Forelimb muscle (tissue), 1 donor: ENCODE data around the gene TLR2. TPM values are rescaled to one million over a fixed set of nuclear protein-coding genes. Genes with fewer than 3 reads are reported as not detected.

Experiments used
- DNase-seq: peaks from one replicate; pipeline ENCODE4 v3.0.0-alpha.2; 2013; ENCODE audit warnings: low read depth
- polyA plus RNA-seq: library from polyadenylated mRNA; unstranded; fragments of 120-200 nt; gene quantifications from one replicate; pipeline ENCODE4 v1.2.1, GENCODE V29; 2013; ENCODE audit not compliant: insufficient read length

Gene TLR2, protein sequence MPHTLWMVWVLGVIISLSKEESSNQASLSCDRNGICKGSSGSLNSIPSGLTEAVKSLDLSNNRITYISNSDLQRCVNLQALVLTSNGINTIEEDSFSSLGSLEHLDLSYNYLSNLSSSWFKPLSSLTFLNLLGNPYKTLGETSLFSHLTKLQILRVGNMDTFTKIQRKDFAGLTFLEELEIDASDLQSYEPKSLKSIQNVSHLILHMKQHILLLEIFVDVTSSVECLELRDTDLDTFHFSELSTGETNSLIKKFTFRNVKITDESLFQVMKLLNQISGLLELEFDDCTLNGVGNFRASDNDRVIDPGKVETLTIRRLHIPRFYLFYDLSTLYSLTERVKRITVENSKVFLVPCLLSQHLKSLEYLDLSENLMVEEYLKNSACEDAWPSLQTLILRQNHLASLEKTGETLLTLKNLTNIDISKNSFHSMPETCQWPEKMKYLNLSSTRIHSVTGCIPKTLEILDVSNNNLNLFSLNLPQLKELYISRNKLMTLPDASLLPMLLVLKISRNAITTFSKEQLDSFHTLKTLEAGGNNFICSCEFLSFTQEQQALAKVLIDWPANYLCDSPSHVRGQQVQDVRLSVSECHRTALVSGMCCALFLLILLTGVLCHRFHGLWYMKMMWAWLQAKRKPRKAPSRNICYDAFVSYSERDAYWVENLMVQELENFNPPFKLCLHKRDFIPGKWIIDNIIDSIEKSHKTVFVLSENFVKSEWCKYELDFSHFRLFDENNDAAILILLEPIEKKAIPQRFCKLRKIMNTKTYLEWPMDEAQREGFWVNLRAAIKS
- polyA plus RNA-seq = 2.2 TPM

DNA sequence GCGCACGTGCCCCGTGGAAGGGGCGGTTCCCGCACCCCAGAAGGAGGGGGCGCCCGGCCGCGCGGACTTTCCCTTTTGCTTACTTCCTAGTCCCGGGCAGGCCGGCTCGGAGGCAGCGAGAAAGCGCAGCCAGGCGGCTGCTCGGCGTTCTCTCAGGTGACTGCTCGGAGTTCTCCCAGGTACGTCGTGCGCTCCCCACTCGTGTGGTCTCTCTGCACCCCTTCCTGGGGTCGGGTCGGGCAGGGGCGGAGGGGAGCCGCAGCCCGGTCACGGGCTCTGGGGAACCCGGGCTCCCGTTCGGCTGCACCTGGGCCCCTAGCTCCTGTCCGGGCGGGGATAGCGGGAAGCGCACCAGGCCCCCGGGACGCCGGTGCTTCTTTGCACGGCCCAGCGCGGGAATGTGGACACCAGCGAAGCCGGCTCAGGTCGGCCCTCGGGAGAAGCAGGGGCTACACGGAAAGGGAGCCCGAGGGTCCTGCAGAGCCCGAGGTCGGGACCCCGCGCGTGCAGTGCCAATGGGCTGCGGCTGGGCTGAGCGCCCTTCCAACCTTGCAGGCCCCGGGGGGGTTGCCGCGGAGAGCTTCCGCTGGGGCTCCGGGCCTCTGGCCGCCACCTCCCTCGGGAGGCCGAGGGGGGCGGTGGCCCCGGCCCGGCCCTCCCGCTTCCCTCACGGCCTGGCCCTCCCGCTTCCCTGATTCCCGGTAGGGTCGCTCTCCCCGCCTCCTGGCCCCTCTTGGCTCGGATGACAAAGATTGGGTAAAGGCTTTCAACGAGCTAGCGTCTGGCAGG is at the start of gene TLR2:
Gene TLR2, plus strand, starts transcription at position 99 of the 789 bp plus-strand sequence. CDS start 18,628 bp downstream, outside the sequence.
- DNase-seq = no peak

DNA sequence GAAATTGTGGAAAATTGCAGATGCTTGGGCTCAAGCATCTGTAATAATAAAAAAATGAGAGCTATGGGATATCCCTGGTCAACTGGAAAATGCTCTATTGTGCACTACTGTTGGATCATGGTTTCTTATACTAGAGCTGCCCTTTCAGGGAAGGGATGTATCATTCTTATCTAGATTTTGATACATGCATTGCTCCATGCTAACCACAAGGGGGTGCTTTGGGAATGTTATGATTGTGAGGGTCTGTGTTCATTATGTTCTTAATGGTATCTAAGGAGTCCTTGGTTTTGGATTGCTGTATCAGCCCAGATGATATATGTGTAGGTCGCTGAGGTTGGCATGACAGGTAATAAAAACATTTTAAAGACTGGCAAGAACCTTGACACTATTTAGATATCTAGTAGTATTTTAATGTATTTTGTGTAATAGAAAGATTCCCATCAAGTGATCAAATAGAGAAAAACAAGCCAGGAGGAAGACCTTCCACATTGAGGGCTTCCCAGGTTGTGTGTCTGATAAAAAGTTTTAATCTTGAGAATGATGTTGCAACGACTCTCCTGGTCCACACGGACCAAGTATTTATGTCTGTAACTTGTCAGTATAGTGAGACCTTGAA is 49.2 kb upstream of the TLR2 start:
- DNase-seq = no peak

DNA sequence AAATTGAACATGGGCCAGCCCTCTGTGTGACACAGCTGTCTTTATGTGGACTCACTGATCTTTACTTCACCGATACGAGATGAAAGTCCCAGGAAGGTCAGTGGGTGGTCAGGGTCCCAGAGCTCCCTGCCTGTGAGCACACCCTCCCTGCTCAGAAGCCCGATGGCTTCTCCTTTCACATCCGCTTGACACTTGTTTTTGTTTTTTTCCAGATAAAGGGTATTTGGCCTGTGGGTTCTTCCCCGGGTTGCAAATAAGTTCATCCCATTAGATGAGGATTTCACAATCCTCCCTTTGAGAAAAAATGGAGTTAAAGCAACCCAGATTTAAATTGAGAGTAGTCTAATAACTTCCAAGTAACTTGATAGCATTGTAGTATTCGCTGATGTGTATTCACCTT is 48.2 kb upstream of the TLR2 start:
- DNase-seq = no peak

DNA sequence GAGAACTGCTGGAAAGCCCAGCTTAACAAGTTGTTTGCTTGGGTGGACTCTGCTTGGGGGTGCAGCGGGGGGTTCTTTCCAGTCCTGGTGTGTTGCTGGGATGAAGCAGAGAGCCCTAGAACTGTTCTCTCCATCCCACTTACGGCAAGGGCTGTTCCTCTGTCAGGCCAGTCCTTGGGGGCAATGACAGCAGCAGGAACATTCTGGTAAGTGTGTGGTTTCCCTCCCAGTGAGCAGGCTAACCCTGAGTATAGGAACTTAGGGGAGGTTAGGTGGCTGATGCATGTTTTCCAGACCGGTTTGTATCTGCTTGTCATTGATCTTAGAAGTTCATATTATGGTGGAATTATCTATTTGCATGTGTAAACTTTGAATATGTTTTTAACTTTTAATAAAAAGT is 46.9 kb upstream of the TLR2 start:
- no peak for DNase-seq

- no peak for DNase-seq
Observed at GRCh38 chr4:153638011-153638410, 46.1 kb upstream of the TLR2 start.

GRCh38 chr4:153638999-153639398 is 45.1 kb upstream of the TLR2 start:
- no peak for DNase-seq

DNA sequence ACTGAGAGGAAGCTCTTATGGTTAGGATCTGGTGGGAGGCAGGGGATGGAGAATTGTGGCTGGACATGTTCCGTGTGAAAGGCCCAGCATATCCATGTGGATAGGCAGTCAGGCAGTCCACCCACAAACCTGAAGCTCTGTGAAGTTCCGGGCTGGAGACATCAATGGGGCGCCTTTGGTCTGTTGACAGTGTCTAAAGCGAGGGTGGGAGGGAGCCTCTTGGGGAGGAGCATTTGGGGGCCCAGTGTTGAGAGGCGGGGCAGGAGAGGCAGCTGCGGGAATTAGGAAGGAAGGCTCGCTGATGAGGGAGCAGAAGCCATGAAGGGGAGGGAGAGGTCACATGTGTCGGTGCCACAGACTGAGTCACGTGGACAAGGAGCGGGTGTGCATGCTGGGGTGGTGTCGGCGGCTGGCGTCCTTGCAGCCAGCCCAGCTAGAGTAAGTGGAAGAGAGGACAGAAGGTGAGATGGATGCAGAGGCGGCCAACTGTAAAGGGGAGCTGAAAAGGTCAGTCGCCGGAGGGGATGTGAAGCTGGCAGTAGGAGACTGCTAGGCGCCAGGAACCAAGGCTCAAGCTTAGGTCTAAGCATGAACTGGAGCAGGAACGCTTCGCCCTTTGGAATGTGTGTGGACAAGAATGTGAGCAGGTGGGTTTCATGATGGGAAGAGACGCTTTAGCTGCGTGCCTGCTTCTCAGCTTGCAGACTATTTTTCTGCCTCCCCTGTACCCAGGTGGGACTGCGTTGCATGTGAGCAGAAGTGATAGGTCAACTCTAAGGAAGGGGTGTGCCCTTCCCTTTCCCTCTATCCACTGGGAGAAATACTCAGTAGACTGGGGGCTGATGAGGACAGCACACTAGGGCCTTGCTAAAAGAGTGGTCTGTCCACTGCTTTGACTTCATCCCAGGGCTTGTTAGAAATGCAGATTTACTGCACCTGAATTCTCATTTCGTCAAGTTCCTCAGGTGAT is 44.0 kb upstream of the TLR2 start:
- no peak for DNase-seq

DNA sequence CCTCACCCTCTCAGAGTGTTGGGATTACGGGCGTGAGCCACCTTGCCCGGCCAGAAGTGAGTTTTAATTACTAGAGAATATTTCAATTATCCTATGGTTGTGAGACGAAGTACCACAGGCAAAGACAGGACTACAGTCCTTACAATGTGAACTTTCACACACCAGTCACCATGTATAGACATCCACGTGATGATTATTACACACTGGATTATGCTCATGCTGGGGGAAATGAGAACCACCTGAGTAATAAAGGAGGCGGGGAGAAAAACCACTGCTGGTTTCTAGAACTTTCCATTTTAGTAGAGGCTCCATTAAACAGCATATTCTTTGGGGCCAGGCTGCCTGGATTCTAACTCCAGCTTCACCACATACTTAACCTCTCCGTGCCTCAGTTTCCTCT is 42.5 kb upstream of the TLR2 start:
- no peak for DNase-seq

DNA sequence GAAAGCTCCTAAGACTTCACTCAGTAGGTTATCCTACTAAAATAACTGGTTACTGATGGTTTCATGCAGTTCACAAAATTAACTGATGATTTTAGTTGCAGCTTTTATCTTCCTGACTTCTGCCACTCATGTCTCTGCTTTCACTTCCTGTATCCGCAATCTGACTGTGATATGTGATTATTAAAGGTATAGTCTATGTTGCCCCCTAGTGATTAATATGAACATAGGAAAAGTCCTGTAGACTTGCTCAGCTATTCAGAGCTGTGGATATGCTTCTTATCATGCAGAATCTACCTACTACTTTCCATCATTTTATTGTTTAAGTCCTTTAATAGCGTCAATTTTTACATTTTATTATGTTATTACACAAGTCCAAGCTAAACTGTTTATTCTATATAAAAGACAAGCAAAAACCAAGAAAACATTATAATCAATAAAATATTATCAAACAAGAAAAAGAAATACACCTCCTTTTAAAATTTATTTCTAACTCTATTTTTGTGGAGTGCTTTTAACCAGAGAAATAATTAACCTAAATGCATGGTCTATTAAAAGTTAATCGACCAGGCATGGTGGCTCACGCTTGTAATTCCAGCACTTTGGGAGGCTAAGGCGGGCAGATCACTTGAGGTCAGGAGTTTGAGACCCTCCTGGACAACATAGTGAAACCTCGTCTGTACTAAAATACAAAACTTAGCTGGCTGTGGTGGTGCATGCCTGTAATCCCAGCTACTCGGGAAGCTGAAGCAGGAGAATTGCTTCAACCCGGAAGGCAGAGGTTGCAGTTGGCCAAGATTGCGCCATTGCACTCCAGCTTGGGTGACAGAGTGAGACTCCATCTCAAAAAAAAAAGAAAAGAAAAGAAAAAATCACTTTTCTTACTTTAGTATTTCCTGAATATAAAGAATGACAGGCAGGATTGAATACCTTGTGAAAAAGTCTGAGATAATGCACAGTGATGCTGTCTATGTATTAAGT is 40.4 kb upstream of the TLR2 start:
- DNase-seq = no peak

DNA sequence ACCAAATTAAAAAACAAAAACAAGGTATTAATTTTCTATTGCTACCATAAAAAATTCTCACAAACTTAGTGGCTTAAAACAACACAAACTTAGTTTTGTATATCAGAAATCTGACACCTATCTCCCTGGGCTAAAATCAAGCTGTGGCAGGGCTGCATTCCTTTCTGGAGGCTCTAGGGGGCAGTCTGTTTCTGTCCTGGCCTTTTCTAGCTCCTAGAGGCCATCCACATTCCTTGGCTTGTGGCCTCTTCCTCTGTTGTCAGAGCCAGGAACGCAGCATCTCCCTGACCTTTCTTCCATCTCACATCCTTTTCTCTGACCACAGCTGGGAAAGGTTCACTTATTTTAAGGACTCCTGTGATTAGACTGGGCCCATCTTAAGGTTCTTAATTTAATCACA is 38.9 kb upstream of the TLR2 start:
- no peak for DNase-seq

- no peak for DNase-seq
Observed at GRCh38 chr4:153646261-153646660, 37.8 kb upstream of the TLR2 start.

DNA sequence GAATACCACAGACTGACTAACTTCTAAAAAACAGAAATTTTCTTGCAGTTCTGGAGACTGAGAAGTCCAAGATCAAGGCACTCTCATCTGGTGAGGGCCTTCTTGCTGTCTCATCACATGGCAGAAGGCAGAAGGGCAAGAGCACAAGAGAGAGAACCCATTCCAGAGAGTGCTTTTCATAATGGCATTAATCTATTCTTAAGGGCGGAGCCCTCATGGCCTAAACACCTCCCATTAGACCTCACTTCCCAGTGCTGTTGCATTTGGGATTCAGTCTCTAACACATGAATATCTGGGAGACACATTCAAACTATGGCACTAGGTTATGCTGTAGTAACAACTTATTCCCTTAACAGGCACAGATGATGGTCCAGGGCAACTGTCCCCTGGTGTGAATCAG is 37.1 kb upstream of the TLR2 start:
- DNase-seq = no peak

DNA sequence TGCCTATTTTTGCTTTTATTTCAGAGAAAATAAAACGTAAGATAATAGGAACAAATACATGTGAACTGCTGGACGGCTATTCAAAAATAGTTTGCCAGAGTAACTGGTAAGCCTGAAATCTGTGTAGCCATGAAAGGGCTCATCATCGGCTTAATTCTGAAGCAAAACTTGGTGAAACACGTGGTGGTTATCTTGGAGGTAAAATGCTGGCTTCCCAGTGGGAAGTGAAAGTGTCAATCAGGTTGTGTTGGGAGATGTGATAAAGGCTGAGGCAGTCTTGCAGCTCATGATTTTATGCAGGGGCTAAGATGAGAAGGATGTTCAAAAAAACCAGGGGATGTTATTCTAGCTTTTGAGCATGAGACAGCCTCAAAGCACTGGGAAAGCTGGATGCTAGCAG is 36.1 kb upstream of the TLR2 start:
- DNase-seq = no peak

DNA sequence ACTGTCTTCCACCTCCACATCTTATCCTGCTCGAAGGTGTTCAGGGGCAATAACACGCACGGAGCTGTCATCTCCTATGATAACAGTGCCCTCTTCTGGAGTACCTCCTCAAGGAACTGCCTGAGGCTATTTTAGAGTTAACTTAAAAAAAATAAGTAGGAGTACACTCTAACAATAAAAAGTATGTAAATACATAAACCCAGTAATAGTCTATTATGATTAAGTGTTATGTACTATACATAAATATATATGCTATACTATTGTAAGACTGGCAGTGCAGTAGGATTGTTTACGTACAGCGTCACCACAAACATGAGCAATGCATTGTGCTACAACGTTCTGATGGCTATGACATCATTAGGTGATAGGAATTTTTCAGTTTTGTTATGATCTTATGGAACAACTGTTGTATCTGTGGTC is 34.5 kb upstream of the TLR2 start:
- no peak for DNase-seq

DNA sequence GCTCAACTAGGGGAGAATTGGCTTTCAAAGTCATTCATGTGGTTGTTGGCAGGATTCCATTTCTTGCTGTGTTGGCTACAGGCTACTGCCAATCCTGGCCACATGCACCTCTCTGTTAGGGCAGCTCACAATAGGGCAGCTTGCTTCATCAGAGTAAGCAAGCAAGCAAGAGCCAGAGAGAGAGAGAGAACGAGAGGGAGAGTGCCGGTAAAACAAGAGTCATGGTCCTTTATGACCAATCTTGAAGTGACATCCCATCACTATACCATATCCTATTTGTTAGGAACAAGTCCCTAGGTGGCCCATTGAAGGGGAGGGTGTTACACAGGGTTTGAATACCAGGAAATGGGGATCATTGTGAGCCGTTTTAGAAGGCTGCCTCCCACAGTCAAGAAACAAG is 33.0 kb upstream of the TLR2 start:
- DNase-seq = no peak

GRCh38 chr4:153651587-153651986 is 32.5 kb upstream of the TLR2 start:
- no peak for DNase-seq

- no peak for DNase-seq
Observed at GRCh38 chr4:153652051-153652784, 31.9 kb upstream of the TLR2 start.

DNA sequence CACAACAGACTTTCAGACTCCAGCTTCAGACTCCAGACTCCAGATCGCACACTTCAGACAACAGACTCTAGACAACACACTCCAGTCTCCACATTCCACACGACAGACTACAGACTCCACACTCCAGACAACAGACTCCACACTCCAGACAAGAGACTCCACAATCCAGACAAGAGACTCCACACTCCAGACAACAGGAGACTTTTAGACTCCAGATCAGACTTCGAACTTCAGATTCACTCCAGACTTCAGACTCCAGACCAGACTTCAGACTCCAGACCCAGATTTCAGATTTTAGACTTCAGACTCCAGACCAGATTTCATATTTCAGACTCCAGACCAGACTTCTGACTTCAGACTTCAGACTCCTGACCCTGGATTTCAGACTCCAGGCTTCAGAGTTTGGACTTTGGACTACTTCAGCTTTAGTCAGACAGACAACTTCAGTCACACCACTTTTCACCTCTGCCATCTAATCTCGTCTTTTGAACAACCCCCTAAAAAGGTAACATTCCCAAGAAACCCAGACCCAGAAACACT is 29.0 kb upstream of the TLR2 start:
- no peak for DNase-seq
